ENCODE data around the gene BMP2K. TPM values are rescaled to one million over a fixed set of nuclear protein-coding genes. Genes with fewer than 3 reads are reported as not detected.
"Not testable (repeated sequence)": the region's sequence is repeated elsewhere in the genome, so short reads cannot be mapped to it uniquely, and the experiment has no call there.

BMP2K gene
- total and polyA plus RNA-seq, 9 donors: 11.4 to 22.4 (median 15.5) TPM

- H3K4me3 ChIP-seq (ENCODE audit: low read length): no peak overlapping the region
- H3K27ac ChIP-seq (ENCODE audit: low read length): no peak overlapping the region
- DNase-seq: no peak
- H3K27me3 ChIP-seq (ENCODE audit: control insufficient read depth, insufficient read depth, low read length): no peaks in the 10 kb centered on the region
- no peaks in the 10 kb centered on the region for H3K4me1 ChIP-seq (ENCODE audit: control insufficient read depth, insufficient read depth, low read length)
- WGBS (ENCODE audit: insufficient coverage): 76% methylated on average over 2 of the region's 2 CpGs
- H3K36me3 ChIP-seq (ENCODE audit: control insufficient read depth, insufficient read depth, low read length): peaks cover 2% of the 10 kb centered on the region
- no peaks in the 10 kb centered on the region for H3K9me3 ChIP-seq (replicated peaks; ENCODE audit: control insufficient read depth, low read depth, low read length)
Observed at GRCh38 chr4:78787392-78788006, 11.3 kb downstream of the BMP2K start.

GRCh38 chr4:78788007-78788889 lies 12.1 kb downstream of the BMP2K start:
- H3K36me3 ChIP-seq (ENCODE audit: control insufficient read depth, insufficient read depth, low read length): peaks cover 2% of the 10 kb centered on the region
- H3K4me1 ChIP-seq (ENCODE audit: control insufficient read depth, insufficient read depth, low read length): no peaks in the 10 kb centered on the region
- no peaks in the 10 kb centered on the region for H3K9me3 ChIP-seq (replicated peaks; ENCODE audit: control insufficient read depth, low read depth, low read length)
- no peak for DNase-seq
- WGBS (ENCODE audit: insufficient coverage): no CpG with 5 or more reads among the region's 3 CpGs
- no peak overlapping the region for H3K4me3 ChIP-seq (ENCODE audit: low read length)
- H3K27me3 ChIP-seq (ENCODE audit: control insufficient read depth, insufficient read depth, low read length): no peaks in the 10 kb centered on the region
- no peak overlapping the region for H3K27ac ChIP-seq (ENCODE audit: low read length)

DNA sequence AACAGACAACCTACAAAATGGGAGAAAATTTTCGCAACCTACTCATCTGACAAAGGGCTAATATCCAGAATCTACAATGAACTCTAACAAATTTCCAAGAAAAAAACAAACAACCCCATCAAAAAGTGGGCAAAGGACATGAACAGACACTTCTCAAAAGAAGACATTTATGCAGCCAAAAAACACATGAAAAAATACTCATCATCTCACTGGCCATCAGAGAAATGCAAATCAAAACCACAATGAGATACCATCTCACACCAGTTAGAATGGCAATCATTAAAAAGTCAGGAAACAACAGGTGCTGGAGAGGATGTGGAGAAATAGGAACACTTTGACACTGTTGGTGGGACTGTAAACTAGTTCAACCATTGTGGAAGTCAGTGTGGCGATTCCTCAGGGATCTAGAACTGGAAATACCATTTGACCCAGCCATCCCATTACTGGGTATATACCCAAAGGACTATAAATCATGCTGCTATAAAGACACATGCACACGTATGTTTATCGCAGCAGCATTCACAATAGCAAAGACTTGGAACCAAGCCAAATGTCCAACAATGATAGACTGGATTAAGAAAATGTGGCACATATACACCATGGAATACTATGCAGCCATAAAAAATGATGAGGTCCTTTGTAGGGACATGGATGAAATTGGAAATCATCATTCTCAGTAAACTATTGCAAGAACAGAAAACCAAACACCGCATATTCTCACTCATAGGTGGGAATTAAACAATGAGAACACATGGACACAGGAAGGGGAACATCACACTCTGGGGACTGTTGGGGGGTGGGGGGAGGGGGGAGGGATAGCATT lies 19.7 kb downstream of the BMP2K start:
- H3K4me1 ChIP-seq (ENCODE audit: control insufficient read depth, insufficient read depth, low read length); DNase-seq; H3K27ac ChIP-seq (ENCODE audit: low read length); H3K27me3 ChIP-seq (ENCODE audit: control insufficient read depth, insufficient read depth, low read length); H3K36me3 ChIP-seq (ENCODE audit: control insufficient read depth, insufficient read depth, low read length); H3K9me3 ChIP-seq (replicated peaks; ENCODE audit: control insufficient read depth, low read depth, low read length); H3K4me3 ChIP-seq (ENCODE audit: low read length): not testable (repeated sequence)
- WGBS (ENCODE audit: insufficient coverage): no CpG with 5 or more reads among the region's 5 CpGs

DNA sequence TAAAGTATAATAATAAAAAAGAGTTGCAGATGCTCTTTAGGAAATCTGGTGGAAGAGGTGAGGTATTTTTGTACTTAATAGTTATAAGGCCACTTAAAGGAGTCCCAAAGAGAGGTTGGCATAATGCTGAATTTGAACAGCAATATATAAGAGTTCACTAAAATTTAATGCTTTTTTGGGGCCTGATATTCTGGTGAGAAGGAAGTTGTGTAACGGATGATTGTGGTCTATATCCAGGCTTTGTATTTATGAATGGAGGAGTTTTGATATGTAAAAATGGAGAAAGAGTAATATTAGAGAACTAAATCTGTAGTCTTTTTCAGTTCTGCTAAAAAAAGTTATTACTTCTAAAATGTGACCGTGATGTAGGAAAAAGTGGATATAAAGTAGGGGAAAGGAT lies 20.4 kb downstream of the BMP2K start:
- no peaks in the 10 kb centered on the region for H3K4me1 ChIP-seq (ENCODE audit: control insufficient read depth, insufficient read depth, low read length)
- H3K27ac ChIP-seq (ENCODE audit: low read length): no peak overlapping the region
- H3K9me3 ChIP-seq (replicated peaks; ENCODE audit: control insufficient read depth, low read depth, low read length): no peaks in the 10 kb centered on the region
- H3K27me3 ChIP-seq (ENCODE audit: control insufficient read depth, insufficient read depth, low read length): no peaks in the 10 kb centered on the region
- no peak for DNase-seq
- WGBS (ENCODE audit: insufficient coverage): 80% methylated on average over 1 of the region's 2 CpGs
- H3K4me3 ChIP-seq (ENCODE audit: low read length): no peak overlapping the region
- no peaks in the 10 kb centered on the region for H3K36me3 ChIP-seq (ENCODE audit: control insufficient read depth, insufficient read depth, low read length)

DNA sequence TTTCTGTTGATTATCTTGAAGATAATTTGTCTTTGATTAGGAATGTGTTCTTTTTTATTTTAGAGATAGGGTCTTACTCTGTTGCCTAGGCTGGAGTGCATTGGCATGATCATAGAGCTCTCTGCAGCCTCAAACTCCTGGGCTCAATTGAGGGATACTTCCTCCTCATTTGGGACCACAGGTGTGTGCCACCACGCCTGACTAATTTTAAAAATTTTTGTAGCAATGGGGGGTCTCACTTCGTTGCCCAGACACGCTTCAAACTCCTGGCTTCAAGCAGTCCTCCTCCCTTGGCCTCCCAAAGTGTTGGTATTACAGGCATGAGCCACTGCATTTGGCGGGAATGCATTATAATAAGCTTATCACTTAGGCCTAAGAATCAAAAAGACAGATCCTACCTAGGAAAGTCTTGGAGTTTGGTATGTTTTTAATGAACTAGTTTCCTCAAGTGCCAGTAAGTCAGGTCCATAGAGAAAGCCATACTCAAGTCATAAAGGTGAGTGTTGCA lies 21.7 kb downstream of the BMP2K start:
- DNase-seq: no peak
- Histone ChIP-seq H3K27ac (ENCODE audit: low read length) (no peak overlapping the region), H3K9me3 (replicated peaks; ENCODE audit: control insufficient read depth, low read depth, low read length) (no peaks in the 10 kb centered on the region), H3K36me3 (ENCODE audit: control insufficient read depth, insufficient read depth, low read length) (no peaks in the 10 kb centered on the region), H3K4me1 (ENCODE audit: control insufficient read depth, insufficient read depth, low read length) (no peaks in the 10 kb centered on the region), H3K27me3 (ENCODE audit: control insufficient read depth, insufficient read depth, low read length) (no peaks in the 10 kb centered on the region), H3K4me3 (ENCODE audit: low read length) (no peak overlapping the region)
- no CpG with 5 or more reads among the region's 4 CpGs for WGBS (ENCODE audit: insufficient coverage)

- Histone ChIP-seq H3K4me3 (ENCODE audit: low read length) (no peak overlapping the region), H3K27ac (ENCODE audit: low read length) (no peak overlapping the region), H3K36me3 (ENCODE audit: control insufficient read depth, insufficient read depth, low read length) (no peaks in the 10 kb centered on the region), H3K9me3 (replicated peaks; ENCODE audit: control insufficient read depth, low read depth, low read length) (peaks cover 3% of the 10 kb centered on the region), H3K27me3 (ENCODE audit: control insufficient read depth, insufficient read depth, low read length) (no peaks in the 10 kb centered on the region), H3K4me1 (ENCODE audit: control insufficient read depth, insufficient read depth, low read length) (no peaks in the 10 kb centered on the region)
- DNase-seq: no peak
- no CpG with 5 or more reads among the region's 5 CpGs for whole genome bisulfite sequencing (ENCODE audit: insufficient coverage)
Observed at GRCh38 chr4:78799551-78800495, 23.7 kb downstream of the BMP2K start.

DNA sequence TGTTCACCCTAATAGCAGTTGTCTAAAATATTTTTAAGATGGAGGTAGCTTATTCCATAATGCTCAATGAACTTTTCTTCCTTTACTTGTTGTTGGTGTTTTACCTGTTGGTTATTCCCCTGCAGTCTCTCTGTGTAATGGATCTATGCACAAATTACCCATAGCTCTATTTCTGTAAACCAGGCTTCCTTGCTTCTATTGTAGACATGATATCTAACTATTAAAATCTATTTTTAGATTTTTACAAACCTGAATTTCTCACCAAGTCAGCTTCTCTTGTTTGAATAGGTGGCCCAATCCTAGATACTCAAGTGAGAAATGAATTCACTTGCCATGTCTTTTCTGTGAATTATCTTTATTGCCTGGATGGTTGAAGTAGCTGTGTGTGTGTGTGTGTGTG lies 24.8 kb downstream of the BMP2K start:
- H3K27ac ChIP-seq (ENCODE audit: low read length): no peak overlapping the region
- no peak for DNase-seq
- H3K36me3 ChIP-seq (ENCODE audit: control insufficient read depth, insufficient read depth, low read length): no peaks in the 10 kb centered on the region
- no peaks in the 10 kb centered on the region for H3K4me1 ChIP-seq (ENCODE audit: control insufficient read depth, insufficient read depth, low read length)
- H3K27me3 ChIP-seq (ENCODE audit: control insufficient read depth, insufficient read depth, low read length): no peaks in the 10 kb centered on the region
- peaks cover 8% of the 10 kb centered on the region for H3K9me3 ChIP-seq (replicated peaks; ENCODE audit: control insufficient read depth, low read depth, low read length)
- no peak overlapping the region for H3K4me3 ChIP-seq (ENCODE audit: low read length)

DNA sequence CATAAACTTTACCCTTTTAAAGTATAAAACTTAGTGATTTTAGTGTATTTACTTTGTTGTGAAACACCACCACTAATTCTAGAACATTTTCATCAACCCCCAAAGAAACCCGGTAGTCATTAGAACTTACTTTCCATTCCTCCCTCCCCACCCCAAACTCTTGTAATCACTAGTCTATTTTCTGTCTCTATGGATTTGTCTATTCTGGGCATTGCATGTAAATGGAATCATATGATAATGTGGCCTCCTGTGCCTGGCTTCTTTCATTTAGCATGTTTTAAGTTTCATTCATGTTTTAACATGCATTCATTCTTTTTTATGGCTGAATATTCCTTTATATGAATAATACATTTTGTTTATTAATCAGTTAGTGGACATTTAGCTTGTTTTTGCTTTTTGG lies 27.8 kb downstream of the BMP2K start:
- WGBS (ENCODE audit: insufficient coverage): no CpG with 5 or more reads among the region's 1 CpG
- Histone ChIP-seq H3K27ac (ENCODE audit: low read length) (no peak overlapping the region), H3K9me3 (replicated peaks; ENCODE audit: control insufficient read depth, low read depth, low read length) (peaks cover 14% of the 10 kb centered on the region), H3K4me1 (ENCODE audit: control insufficient read depth, insufficient read depth, low read length) (no peaks in the 10 kb centered on the region), H3K36me3 (ENCODE audit: control insufficient read depth, insufficient read depth, low read length) (no peaks in the 10 kb centered on the region), H3K4me3 (ENCODE audit: low read length) (no peak overlapping the region), H3K27me3 (ENCODE audit: control insufficient read depth, insufficient read depth, low read length) (no peaks in the 10 kb centered on the region)
- DNase-seq: no peak

DNA sequence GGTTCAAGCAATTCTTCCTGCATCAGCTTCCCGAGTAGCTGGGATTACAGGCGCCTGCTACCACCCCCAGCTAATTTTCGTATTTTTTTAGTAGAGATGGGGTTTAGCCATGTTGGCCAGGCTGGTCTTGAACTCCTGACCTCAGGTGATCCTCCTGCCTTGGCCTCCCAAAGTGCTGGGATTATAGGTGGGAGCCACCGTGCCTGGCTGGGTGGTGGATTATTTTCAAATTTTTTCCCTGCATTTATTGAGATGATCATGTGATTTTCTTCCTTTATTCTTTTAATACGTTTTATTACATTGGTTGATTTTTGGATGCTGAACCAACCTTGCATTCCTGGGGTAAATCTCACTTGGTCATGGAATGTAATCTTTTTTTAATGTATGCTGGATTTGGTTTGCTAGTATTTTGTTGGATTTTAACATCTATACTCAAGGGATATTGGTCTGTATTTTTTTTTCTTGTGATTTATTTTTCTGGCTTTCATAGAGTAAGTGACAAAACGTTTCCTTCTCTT lies 30.9 kb downstream of the BMP2K start:
- no CpG with 5 or more reads among the region's 6 CpGs for WGBS (ENCODE audit: insufficient coverage)
- Histone ChIP-seq H3K27me3 (ENCODE audit: control insufficient read depth, insufficient read depth, low read length) (no peaks in the 10 kb centered on the region), H3K9me3 (replicated peaks; ENCODE audit: control insufficient read depth, low read depth, low read length) (peaks cover 14% of the 10 kb centered on the region), H3K4me1 (ENCODE audit: control insufficient read depth, insufficient read depth, low read length) (no peaks in the 10 kb centered on the region), H3K36me3 (ENCODE audit: control insufficient read depth, insufficient read depth, low read length) (no peaks in the 10 kb centered on the region), H3K27ac (ENCODE audit: low read length) (no peak overlapping the region), H3K4me3 (ENCODE audit: low read length) (no peak overlapping the region)
- no peak for DNase-seq

Measured in muscle of leg (tissue), 11 donors.